Right lobe of liver (tissue), 4 donors: Measurements from ENCODE around the gene CDH2.

Experiments used
- POLR2A ChIP-seq: fragments of 450-650 bp; IDR thresholded peaks from one replicate; pipeline ENCODE4 v1.6.1; 2017; ENCODE audit warnings: antibody characterized with exemption, mild to moderate bottlenecking
- TF ChIP-seq, protein P1 (sequence below), 4 donors: fragments of 200-600 bp in 3 of 4; fragments of 450-650 bp in 1 of 4; IDR thresholded peaks; one replicate each; pipeline versions ENCODE4 v1.5.1 to v1.8.0; 2016 to 2022; ENCODE audit warnings: antibody characterized with exemption in 4 of 4, mild to moderate bottlenecking in 2 of 4
- donor health status: DM: no; HTN: no; CAD: no.
- donor health status: DM: no; HTN: no; CAD: no.
- donor health status: DM: no; HTN: yes; CAD: no.

DNA sequence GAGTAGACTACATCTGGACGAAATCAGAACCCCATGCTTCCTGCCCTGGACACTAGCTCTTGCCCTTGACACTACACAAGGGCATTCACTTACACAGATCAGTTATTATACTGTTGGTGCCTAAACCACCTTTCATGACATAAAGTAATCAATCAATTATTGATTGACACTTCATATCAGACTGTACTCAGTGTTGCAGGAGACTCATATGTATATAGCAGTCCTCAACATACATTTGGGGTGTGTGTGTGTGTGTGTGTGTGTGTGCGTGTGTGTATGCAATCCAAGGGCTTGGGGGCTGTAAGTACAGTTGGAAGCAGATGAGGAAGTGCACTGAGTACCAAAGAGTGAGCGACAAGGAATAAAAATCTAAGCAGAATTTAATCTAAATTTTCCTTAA, 5.1 kb downstream of the CDH2 start:
- TF ChIP-seq, protein P1, sequence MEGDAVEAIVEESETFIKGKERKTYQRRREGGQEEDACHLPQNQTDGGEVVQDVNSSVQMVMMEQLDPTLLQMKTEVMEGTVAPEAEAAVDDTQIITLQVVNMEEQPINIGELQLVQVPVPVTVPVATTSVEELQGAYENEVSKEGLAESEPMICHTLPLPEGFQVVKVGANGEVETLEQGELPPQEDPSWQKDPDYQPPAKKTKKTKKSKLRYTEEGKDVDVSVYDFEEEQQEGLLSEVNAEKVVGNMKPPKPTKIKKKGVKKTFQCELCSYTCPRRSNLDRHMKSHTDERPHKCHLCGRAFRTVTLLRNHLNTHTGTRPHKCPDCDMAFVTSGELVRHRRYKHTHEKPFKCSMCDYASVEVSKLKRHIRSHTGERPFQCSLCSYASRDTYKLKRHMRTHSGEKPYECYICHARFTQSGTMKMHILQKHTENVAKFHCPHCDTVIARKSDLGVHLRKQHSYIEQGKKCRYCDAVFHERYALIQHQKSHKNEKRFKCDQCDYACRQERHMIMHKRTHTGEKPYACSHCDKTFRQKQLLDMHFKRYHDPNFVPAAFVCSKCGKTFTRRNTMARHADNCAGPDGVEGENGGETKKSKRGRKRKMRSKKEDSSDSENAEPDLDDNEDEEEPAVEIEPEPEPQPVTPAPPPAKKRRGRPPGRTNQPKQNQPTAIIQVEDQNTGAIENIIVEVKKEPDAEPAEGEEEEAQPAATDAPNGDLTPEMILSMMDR (IDR thresholded peaks at IDR 0.05): no peak
- TF ChIP-seq POLR2A: no peak
